Measurements from ENCODE around the gene ARL14EP. TPM values are rescaled to one million over a fixed set of nuclear protein-coding genes. Genes with fewer than 3 reads are reported as not detected.

Gene ARL14EP
- total RNA-seq, 1 experiment from 2014 or later: 22.1 TPM

DNA sequence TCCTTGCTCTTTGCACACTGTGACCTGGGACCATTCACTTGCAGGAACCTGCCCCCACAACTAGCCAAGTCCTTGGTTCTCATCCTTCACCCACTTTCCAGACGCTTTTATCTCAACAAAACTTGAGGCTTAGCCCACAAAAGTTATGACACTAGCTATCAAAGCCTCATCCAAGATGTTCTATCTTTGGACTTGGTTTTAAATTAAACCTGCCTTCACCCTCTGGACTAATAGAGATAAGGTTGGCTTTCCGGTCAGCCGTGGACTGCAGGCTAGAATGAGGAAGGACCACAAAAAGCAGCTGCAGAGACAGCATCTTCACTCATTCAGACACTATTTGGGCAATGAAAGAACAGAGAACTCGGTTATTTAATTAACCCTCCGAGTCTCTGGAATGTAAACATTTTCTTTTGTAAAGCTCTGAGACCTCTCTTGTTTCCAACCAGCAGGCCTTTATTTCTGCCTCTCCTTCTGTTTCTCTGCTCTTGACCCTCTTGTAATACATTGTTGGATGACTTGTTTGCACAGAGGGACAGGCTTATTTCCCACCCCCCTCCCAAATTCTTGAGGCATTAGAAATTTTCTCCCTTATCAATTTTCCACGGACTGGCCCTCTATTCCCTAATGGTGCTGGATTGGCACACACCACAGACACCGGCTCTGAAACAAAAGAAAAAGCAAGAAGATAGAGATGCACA, 41.4 kb downstream of the ARL14EP start:
- Histone ChIP-seq H3K27ac (ENCODE audit: low read length) (no peak overlapping the region), H3K36me3 (ENCODE audit: control insufficient read depth, insufficient read depth, low read length) (no peaks in the 10 kb centered on the region), H3K27me3 (ENCODE audit: control insufficient read depth, insufficient read depth, low read length) (no peaks in the 10 kb centered on the region), H3K4me1 (ENCODE audit: control insufficient read depth, insufficient read depth, low read length) (no peaks in the 10 kb centered on the region), H3K4me3 (ENCODE audit: low read depth in 2 of 2, low read length in 2 of 2) (no peak overlapping the region), H3K9me3 (ENCODE audit: control insufficient read depth, insufficient read depth, low read depth, low read length) (no peaks in the 10 kb centered on the region)
- DNase-seq (ENCODE audit: low read depth, low spot score) (no peak), ATAC-seq (no peak)
- in situ Hi-C loops (cut with HindIII; ENCODE audit: low pct_unique_long_range_greater_than_20kb, low sequenced_read_pairs): no loop called here
- intact Hi-C loops (cut with micrococcal nuclease; ENCODE audit: unreplicated experiment): loop anchor here (5.0 kb wide), 1 partner anchor 553 kb away; no protein-coding TSS in a partner anchor
- POLR2A ChIA-PET: no interaction called here
- TF ChIP-seq SIN3A (IDR thresholded peaks at IDR 0.05; ENCODE audit: borderline replicate concordance, insufficient read depth, low read depth, low read length) (no peak), TCF7L2 (IDR thresholded peaks at IDR 0.05; ENCODE audit: low read depth, low read length) (no peak), POLR2AphosphoS5 (IDR thresholded peaks at IDR 0.05; ENCODE audit: low read depth, low read length) (no peak)
- TF ChIP-seq, protein P1, sequence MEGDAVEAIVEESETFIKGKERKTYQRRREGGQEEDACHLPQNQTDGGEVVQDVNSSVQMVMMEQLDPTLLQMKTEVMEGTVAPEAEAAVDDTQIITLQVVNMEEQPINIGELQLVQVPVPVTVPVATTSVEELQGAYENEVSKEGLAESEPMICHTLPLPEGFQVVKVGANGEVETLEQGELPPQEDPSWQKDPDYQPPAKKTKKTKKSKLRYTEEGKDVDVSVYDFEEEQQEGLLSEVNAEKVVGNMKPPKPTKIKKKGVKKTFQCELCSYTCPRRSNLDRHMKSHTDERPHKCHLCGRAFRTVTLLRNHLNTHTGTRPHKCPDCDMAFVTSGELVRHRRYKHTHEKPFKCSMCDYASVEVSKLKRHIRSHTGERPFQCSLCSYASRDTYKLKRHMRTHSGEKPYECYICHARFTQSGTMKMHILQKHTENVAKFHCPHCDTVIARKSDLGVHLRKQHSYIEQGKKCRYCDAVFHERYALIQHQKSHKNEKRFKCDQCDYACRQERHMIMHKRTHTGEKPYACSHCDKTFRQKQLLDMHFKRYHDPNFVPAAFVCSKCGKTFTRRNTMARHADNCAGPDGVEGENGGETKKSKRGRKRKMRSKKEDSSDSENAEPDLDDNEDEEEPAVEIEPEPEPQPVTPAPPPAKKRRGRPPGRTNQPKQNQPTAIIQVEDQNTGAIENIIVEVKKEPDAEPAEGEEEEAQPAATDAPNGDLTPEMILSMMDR (IDR thresholded peaks at IDR 0.05): no peak
- TF ChIP-seq, protein P2, sequence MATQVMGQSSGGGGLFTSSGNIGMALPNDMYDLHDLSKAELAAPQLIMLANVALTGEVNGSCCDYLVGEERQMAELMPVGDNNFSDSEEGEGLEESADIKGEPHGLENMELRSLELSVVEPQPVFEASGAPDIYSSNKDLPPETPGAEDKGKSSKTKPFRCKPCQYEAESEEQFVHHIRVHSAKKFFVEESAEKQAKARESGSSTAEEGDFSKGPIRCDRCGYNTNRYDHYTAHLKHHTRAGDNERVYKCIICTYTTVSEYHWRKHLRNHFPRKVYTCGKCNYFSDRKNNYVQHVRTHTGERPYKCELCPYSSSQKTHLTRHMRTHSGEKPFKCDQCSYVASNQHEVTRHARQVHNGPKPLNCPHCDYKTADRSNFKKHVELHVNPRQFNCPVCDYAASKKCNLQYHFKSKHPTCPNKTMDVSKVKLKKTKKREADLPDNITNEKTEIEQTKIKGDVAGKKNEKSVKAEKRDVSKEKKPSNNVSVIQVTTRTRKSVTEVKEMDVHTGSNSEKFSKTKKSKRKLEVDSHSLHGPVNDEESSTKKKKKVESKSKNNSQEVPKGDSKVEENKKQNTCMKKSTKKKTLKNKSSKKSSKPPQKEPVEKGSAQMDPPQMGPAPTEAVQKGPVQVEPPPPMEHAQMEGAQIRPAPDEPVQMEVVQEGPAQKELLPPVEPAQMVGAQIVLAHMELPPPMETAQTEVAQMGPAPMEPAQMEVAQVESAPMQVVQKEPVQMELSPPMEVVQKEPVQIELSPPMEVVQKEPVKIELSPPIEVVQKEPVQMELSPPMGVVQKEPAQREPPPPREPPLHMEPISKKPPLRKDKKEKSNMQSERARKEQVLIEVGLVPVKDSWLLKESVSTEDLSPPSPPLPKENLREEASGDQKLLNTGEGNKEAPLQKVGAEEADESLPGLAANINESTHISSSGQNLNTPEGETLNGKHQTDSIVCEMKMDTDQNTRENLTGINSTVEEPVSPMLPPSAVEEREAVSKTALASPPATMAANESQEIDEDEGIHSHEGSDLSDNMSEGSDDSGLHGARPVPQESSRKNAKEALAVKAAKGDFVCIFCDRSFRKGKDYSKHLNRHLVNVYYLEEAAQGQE (IDR thresholded peaks at IDR 0.05; ENCODE audit: insufficient read depth in 1 of 2, low read depth in 2 of 2, low read length in 1 of 2): no peak
- no TSS peak for BruUV-seq (replicated peaks)
- CTCF ChIA-PET: no interaction called here

- intact Hi-C loops (cut with micrococcal nuclease; ENCODE audit: unreplicated experiment) (loop anchor here (5.0 kb wide), 1 partner anchor 552 kb away; no protein-coding TSS in a partner anchor), in situ Hi-C loops (cut with HindIII; ENCODE audit: low pct_unique_long_range_greater_than_20kb, low sequenced_read_pairs) (no loop called here)
- no peaks in the 10 kb centered on the region for H3K36me3 ChIP-seq (ENCODE audit: control insufficient read depth, insufficient read depth, low read length)
- BruUV-seq (replicated peaks): no TSS peak
- no peaks in the 10 kb centered on the region for H3K4me1 ChIP-seq (ENCODE audit: control insufficient read depth, insufficient read depth, low read length)
- CTCF ChIA-PET: no interaction called here
- H3K4me3 ChIP-seq (ENCODE audit: low read depth in 2 of 2, low read length in 2 of 2): no peak overlapping the region
- POLR2A ChIA-PET: no interaction called here
- no peaks in the 10 kb centered on the region for H3K27me3 ChIP-seq (ENCODE audit: control insufficient read depth, insufficient read depth, low read length)
- H3K27ac ChIP-seq (ENCODE audit: low read length): no peak overlapping the region
- TF ChIP-seq TCF7L2 (IDR thresholded peaks at IDR 0.05; ENCODE audit: low read depth, low read length): no peak
- TF ChIP-seq, protein P1 (IDR thresholded peaks at IDR 0.05): no peak
- TF ChIP-seq SIN3A (IDR thresholded peaks at IDR 0.05; ENCODE audit: borderline replicate concordance, insufficient read depth, low read depth, low read length): no peak
- TF ChIP-seq POLR2AphosphoS5 (IDR thresholded peaks at IDR 0.05; ENCODE audit: low read depth, low read length): no peak
- TF ChIP-seq, protein P2 (IDR thresholded peaks at IDR 0.05; ENCODE audit: insufficient read depth in 1 of 2, low read depth in 2 of 2, low read length in 1 of 2): no peak
- ATAC-seq (no peak), DNase-seq (ENCODE audit: low read depth, low spot score) (no peak)
- H3K9me3 ChIP-seq (ENCODE audit: control insufficient read depth, insufficient read depth, low read depth, low read length): no peaks in the 10 kb centered on the region
Observed at GRCh38 chr11:30364837-30365482, 42.1 kb downstream of the ARL14EP start.

All from Panc1 (cell line).